ENCODE data around the gene INPP5K.

INPP5K gene

GRCh38 chr17:1555651-1556471 lies 39.4 kb upstream of the INPP5K start:
- no peak overlapping the region for H3K27ac ChIP-seq
- in situ Hi-C loops (cut with HindIII; ENCODE audit: low pct_ligation_motif_present, low sequenced_read_pairs): no loop called here
- H3K27me3 ChIP-seq (replicated peaks): no peaks in the 10 kb centered on the region
- DNase-seq: no peak
- H3K36me3 ChIP-seq (replicated peaks): peaks cover 17% of the 10 kb centered on the region
- TF ChIP-seq CTCF (IDR thresholded peaks at IDR 0.05; ENCODE audit: low read depth, low read length, missing control alignments): no peak
- no peak overlapping the region for H3K4me3 ChIP-seq (ENCODE audit: low read depth, low read length)

- no peak for TF ChIP-seq CTCF (IDR thresholded peaks at IDR 0.05; ENCODE audit: low read depth, low read length, missing control alignments)
- H3K27ac ChIP-seq: no peak overlapping the region
- H3K4me3 ChIP-seq (ENCODE audit: low read depth, low read length): no peak overlapping the region
- no peaks in the 10 kb centered on the region for H3K27me3 ChIP-seq (replicated peaks)
- in situ Hi-C loops (cut with HindIII; ENCODE audit: low pct_ligation_motif_present, low sequenced_read_pairs): no loop called here
- H3K36me3 ChIP-seq (replicated peaks): peaks cover 22% of the 10 kb centered on the region
- no peak for DNase-seq
Observed at GRCh38 chr17:1554751-1555540, 38.5 kb upstream of the INPP5K start.

GRCh38 chr17:1553354-1554266 lies 37.2 kb upstream of the INPP5K start:
- no peak for TF ChIP-seq CTCF (IDR thresholded peaks at IDR 0.05; ENCODE audit: low read depth, low read length, missing control alignments)

GRCh38 chr17:1552932-1553331 lies 36.5 kb upstream of the INPP5K start:
- TF ChIP-seq CTCF (IDR thresholded peaks at IDR 0.05; ENCODE audit: low read depth, low read length, missing control alignments): no peak
- no peak for DNase-seq
- in situ Hi-C loops (cut with HindIII; ENCODE audit: low pct_ligation_motif_present, low sequenced_read_pairs): no loop called here
- no peak overlapping the region for H3K4me3 ChIP-seq (ENCODE audit: low read depth, low read length)
- no peak overlapping the region for H3K27ac ChIP-seq
- peaks cover 29% of the 10 kb centered on the region for H3K36me3 ChIP-seq (replicated peaks)
- no peaks in the 10 kb centered on the region for H3K27me3 ChIP-seq (replicated peaks)

More at GRCh38 chr17:1553354-1554266, 37.2 kb upstream of the INPP5K start:
- Histone ChIP-seq H3K4me3 (ENCODE audit: low read depth, low read length) (no peak overlapping the region), H3K27me3 (replicated peaks) (no peaks in the 10 kb centered on the region), H3K36me3 (replicated peaks) (peaks cover 29% of the 10 kb centered on the region), H3K27ac (no peak overlapping the region)
- in situ Hi-C loops (cut with HindIII; ENCODE audit: low pct_ligation_motif_present, low sequenced_read_pairs): no loop called here
- no peak for DNase-seq

- Histone ChIP-seq H3K36me3 (replicated peaks) (peaks cover 29% of the 10 kb centered on the region), H3K27ac (no peak overlapping the region), H3K4me3 (ENCODE audit: low read depth, low read length) (no peak overlapping the region), H3K27me3 (replicated peaks) (no peaks in the 10 kb centered on the region)
- no peak for DNase-seq
- no peak for TF ChIP-seq CTCF (IDR thresholded peaks at IDR 0.05; ENCODE audit: low read depth, low read length, missing control alignments)
- in situ Hi-C loops (cut with HindIII; ENCODE audit: low pct_ligation_motif_present, low sequenced_read_pairs): no loop called here
Observed at GRCh38 chr17:1551741-1552140, 35.3 kb upstream of the INPP5K start.
